D341Med (cell line): ENCODE results near the gene MYO5C.
"Not testable (repeated sequence)": the region's sequence is repeated elsewhere in the genome, so short reads cannot be mapped to it uniquely, and the experiment has no call there.

Experiments used
- DNase-seq: peaks from one replicate; pipeline ENCODE4 v3.0.0; 2012; ENCODE audit warnings: low spot score

Gene MYO5C

GRCh38 chr15:52308446-52309153, 13.0 kb upstream of the MYO5C start:
- DNase-seq, result no peak

GRCh38 chr15:52307847-52308246, 12.2 kb upstream of the MYO5C start:
- DNase-seq, result no peak

- no peak for DNase-seq
These were observed 10.7 kb upstream of the MYO5C start for GRCh38 chr15:52306270-52306669.

- DNase-seq, result no peak
These were observed 7.6 kb upstream of the MYO5C start for GRCh38 chr15:52303093-52303772.

- DNase-seq, result no peak
These were observed 5.8 kb upstream of the MYO5C start for GRCh38 chr15:52301265-52301847.

- DNase-seq, result no peak
These were observed 653 bp downstream of the MYO5C start for GRCh38 chr15:52294881-52295420.

GRCh38 chr15:52292780-52293392, 2.7 kb downstream of the MYO5C start:
- DNase-seq, result no peak

GRCh38 chr15:52291204-52291603, 4.4 kb downstream of the MYO5C start:
- DNase-seq, result no peak

GRCh38 chr15:52290800-52291199, 4.8 kb downstream of the MYO5C start:
- no peak for DNase-seq

GRCh38 chr15:52290329-52290728, 5.3 kb downstream of the MYO5C start:
- no peak for DNase-seq

- no peak for DNase-seq
These were observed 5.9 kb downstream of the MYO5C start for GRCh38 chr15:52289629-52290081.

GRCh38 chr15:52288986-52289385, 6.6 kb downstream of the MYO5C start:
- no peak for DNase-seq

GRCh38 chr15:52288051-52288942, 7.3 kb downstream of the MYO5C start:
- DNase-seq, result no peak

GRCh38 chr15:52287114-52287513, 8.5 kb downstream of the MYO5C start:
- DNase-seq, result no peak

GRCh38 chr15:52285941-52286340, 9.7 kb downstream of the MYO5C start:
- DNase-seq, result not testable (repeated sequence)

- DNase-seq, result no peak
These were observed 11.4 kb downstream of the MYO5C start for GRCh38 chr15:52284164-52284563.

GRCh38 chr15:52283281-52283680, 12.3 kb downstream of the MYO5C start:
- DNase-seq, result no peak

GRCh38 chr15:52282418-52282817, 13.2 kb downstream of the MYO5C start:
- DNase-seq, result no peak

- DNase-seq, result no peak
These were observed 14.2 kb downstream of the MYO5C start for GRCh38 chr15:52281085-52282035.

- DNase-seq, result no peak
These were observed 15.1 kb downstream of the MYO5C start for GRCh38 chr15:52280326-52281084.
